Gastrocnemius medialis (tissue), 4 donors: ENCODE results near the gene ICAM3. TPM values are rescaled to one million over a fixed set of nuclear protein-coding genes. Genes with fewer than 3 reads are reported as not detected.

Source experiments
- ATAC-seq, 2 donors: fragments of 150-250 bp; one replicate each; pipeline ENCODE4 v1.9.1; 2016
- DNase-seq, 2 donors: peaks; one replicate each; pipeline ENCODE4 v3.0.0-alpha.2; 2019
- H3K27ac ChIP-seq, 4 donors: fragments of 200-600 bp; sonication (generic); 1 replicate in 1 of 4; 2 replicates in 3 of 4; pipeline ENCODE4 v1.5.1; 2016 to 2018; ENCODE audit warnings: mild to moderate bottlenecking in 2 of 4, moderate library complexity in 1 of 4
- H3K27me3 ChIP-seq, 3 donors: fragments of 200-600 bp; sonication (generic) in 2 of 3; 1 replicate in 1 of 3; 2 replicates in 2 of 3; pipeline versions ENCODE4 v1.5.1 to v1.6.0; 2016 to 2019; ENCODE audit warnings: mild to moderate bottlenecking in 1 of 3, moderate library complexity in 1 of 3
- H3K36me3 ChIP-seq, 2 donors: fragments of 200-600 bp; sonication (generic) in 1 of 2; one replicate each; pipeline ENCODE4 v1.5.1; 2017 to 2018
- H3K4me1 ChIP-seq, 2 donors: fragments of 200-600 bp; sonication (generic) in 1 of 2; one replicate each; pipeline ENCODE4 v1.5.1; 2016 to 2017; ENCODE audit warnings: mild to moderate bottlenecking in 2 of 2
- H3K4me3 ChIP-seq, 4 donors: fragments of 200-600 bp; sonication (generic) in 3 of 4; 1 replicate in 1 of 4; 2 replicates in 3 of 4; pipeline ENCODE4 v1.5.1; 2016 to 2019; ENCODE audit warnings: mild to moderate bottlenecking in 2 of 4
- H3K9me3 ChIP-seq, 3 donors: fragments of 200-600 bp; sonication (generic) in 2 of 3; 1 replicate in 1 of 3; 2 replicates in 2 of 3; pipeline ENCODE4 v1.5.1; 2016 to 2019
- POLR2A ChIP-seq, 2 donors: fragments of 450-650 bp; IDR thresholded peaks; one replicate each; pipeline ENCODE4 v1.6.1; 2017; ENCODE audit warnings: antibody characterized with exemption in 2 of 2, mild to moderate bottlenecking in 2 of 2, moderate library complexity in 2 of 2
- in situ Hi-C, 4 donors: fragments of 200-750 bp; cut with MboI; loops; one replicate each; pipeline versions ENCODE4 v1.15.0 to v1.8.0; 2017; ENCODE audit warnings: low sequenced_read_pairs in 4 of 4
- intact Hi-C: fragments of 100-400 bp; cut with DNase I; formaldehyde crosslinking; loops from one replicate; pipeline ENCODE4 v1.15.1; 2023; ENCODE audit warnings: low total_unique reads
- total RNA-seq, 4 donors: library from RNA; depleted of rRNA; stranded (reverse); fragments of >200 nt; gene quantifications; one replicate each; pipeline versions ENCODE4 v1.1.0 to v1.2.3, GENCODE V29; 2016
- TF ChIP-seq, protein P1 (sequence below), 5 experiments: fragments of 450-650 bp in 3 of 5; fragments of 200-600 bp in 2 of 5; sonication (generic) in 2 of 5; IDR thresholded peaks in 4 of 5; conservative IDR thresholded peaks in 1 of 5; 1 replicate in 4 of 5; 2 replicates in 1 of 5; pipeline ENCODE4 v1.5.1; 2016 to 2019; ENCODE audit warnings: antibody characterized with exemption in 5 of 5, mild to moderate bottlenecking in 3 of 5, moderate library complexity in 3 of 5

Gene ICAM3
- total RNA-seq, 4 donors from 2014 or later, result 2.0 to 5.0 (median 3.2) TPM

DNA sequence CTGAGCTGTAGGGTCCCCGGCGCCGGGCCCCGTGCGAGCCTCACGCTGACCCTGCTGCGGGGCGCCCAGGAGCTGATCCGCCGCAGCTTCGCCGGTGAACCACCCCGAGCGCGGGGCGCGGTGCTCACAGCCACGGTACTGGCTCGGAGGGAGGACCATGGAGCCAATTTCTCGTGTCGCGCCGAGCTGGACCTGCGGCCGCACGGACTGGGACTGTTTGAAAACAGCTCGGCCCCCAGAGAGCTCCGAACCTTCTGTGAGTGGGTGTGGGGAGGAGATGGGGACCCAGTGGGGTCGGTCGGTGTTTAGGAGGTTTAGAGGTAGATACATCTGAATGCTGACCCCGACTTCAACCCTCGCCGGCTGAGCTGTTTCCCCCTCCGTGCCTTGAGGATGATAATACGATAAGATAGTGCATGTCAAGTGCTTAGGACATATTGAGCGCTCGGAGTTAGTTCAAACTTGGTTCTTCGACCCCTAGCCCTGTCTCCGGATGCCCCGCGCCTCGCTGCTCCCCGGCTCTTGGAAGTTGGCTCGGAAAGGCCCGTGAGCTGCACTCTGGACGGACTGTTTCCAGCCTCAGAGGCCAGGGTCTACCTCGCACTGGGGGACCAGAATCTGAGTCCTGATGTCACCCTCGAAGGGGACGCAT is 47.7 kb downstream of the ICAM3 start:
- intact Hi-C loops (no loop called here), in situ Hi-C loops (no loop called here)
- TF ChIP-seq, protein P1, sequence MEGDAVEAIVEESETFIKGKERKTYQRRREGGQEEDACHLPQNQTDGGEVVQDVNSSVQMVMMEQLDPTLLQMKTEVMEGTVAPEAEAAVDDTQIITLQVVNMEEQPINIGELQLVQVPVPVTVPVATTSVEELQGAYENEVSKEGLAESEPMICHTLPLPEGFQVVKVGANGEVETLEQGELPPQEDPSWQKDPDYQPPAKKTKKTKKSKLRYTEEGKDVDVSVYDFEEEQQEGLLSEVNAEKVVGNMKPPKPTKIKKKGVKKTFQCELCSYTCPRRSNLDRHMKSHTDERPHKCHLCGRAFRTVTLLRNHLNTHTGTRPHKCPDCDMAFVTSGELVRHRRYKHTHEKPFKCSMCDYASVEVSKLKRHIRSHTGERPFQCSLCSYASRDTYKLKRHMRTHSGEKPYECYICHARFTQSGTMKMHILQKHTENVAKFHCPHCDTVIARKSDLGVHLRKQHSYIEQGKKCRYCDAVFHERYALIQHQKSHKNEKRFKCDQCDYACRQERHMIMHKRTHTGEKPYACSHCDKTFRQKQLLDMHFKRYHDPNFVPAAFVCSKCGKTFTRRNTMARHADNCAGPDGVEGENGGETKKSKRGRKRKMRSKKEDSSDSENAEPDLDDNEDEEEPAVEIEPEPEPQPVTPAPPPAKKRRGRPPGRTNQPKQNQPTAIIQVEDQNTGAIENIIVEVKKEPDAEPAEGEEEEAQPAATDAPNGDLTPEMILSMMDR (IDR thresholded peaks at IDR 0.05 in 4 of 5, conservative IDR thresholded peaks at IDR 0.05 in 1 of 5), result no peak
- no peak for TF ChIP-seq POLR2A (IDR thresholded peaks at IDR 0.05)
- Histone ChIP-seq H3K9me3 (no peaks in the 10 kb centered on the region), H3K4me1 (peaks cover 29 to 49% of the 10 kb centered on the region in 2 donors), H3K4me3 (peak overlapping the region; percentile 40 to 65 (median 46)), H3K27me3 (peaks cover 97 to 100% (median 98%) of the 10 kb centered on the region in 3 donors), H3K36me3 (no peaks in the 10 kb centered on the region), H3K27ac (no peak overlapping the region)
- DNase-seq (no peak), ATAC-seq (peak in 1 of 2 donors; percentile 10)

- peak in 1 of 2 donors; percentile 32 for DNase-seq
- TF ChIP-seq, protein P1 (IDR thresholded peaks at IDR 0.05 in 4 of 5, conservative IDR thresholded peaks at IDR 0.05 in 1 of 5), result no peak
- no peak for TF ChIP-seq POLR2A (IDR thresholded peaks at IDR 0.05)
- ATAC-seq, result no peak
- H3K36me3 ChIP-seq, result no peaks in the 10 kb centered on the region
- H3K4me3 ChIP-seq, result peak overlapping the region; percentile 40 to 65 (median 46)
- H3K27ac ChIP-seq, result no peak overlapping the region
- no peaks in the 10 kb centered on the region for H3K9me3 ChIP-seq
- in situ Hi-C loops (no loop called here), intact Hi-C loops (no loop called here)
- H3K27me3 ChIP-seq, result peaks cover 93 to 95% (median 94%) of the 10 kb centered on the region in 3 donors
- H3K4me1 ChIP-seq, result peaks cover 29 to 49% of the 10 kb centered on the region in 2 donors
These were observed 48.4 kb downstream of the ICAM3 start for GRCh38 chr19:10290876-10291553.

- intact Hi-C loops, result no loop called here
- Histone ChIP-seq H3K27me3 (peaks cover 87 to 89% (median 88%) of the 10 kb centered on the region in 3 donors), H3K4me3 (peak overlapping the region; percentile 40 to 65 (median 46)), H3K9me3 (no peaks in the 10 kb centered on the region), H3K4me1 (peaks cover 29 to 47% of the 10 kb centered on the region in 2 donors), H3K27ac (no peak overlapping the region), H3K36me3 (peaks cover 0 to under 1% of the 10 kb centered on the region in 2 donors)
- DNase-seq (no peak), ATAC-seq (no peak)
- TF ChIP-seq, protein P1 (IDR thresholded peaks at IDR 0.05 in 4 of 5, conservative IDR thresholded peaks at IDR 0.05 in 1 of 5), result no peak
- no peak for TF ChIP-seq POLR2A (IDR thresholded peaks at IDR 0.05)
- in situ Hi-C loops, result no loop called here
These were observed 49.0 kb downstream of the ICAM3 start for GRCh38 chr19:10290357-10290875.

DNA sequence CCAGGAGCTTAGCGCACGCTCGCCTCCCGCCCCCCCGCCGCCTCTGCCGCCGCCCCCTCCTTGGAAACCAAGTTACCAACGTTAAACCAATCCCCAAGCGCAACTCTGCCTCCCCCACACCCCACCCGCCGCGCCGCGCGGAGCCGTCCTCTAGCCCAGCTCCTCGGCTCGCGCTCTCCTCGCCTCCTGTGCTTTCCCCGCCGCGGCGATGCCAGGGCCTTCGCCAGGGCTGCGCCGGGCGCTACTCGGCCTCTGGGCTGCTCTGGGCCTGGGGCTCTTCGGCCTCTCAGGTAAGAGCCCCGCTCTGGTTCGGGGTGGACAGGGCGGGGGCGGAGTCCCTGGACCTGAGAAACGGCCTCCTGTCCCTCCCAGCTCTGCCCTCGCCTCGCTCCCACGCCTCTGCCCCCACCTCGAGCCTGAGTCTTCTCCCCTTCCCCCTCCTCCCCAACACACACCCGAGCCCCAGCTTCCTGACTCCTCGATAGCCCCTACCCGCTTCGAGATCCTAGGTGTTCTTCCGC is 49.5 kb downstream of the ICAM3 start, which contains the start of gene ICAM5:
Gene ICAM5 (plus strand): TSS at position 117 of the 521 bp plus-strand sequence. CDS start 92 bp downstream, at position 209.
- Histone ChIP-seq H3K27me3 (peaks cover 81 to 83% (median 83%) of the 10 kb centered on the region in 3 donors), H3K4me3 (peak within 1 kb of the TSS; percentile 40 to 65 (median 46)), H3K36me3 (peaks cover 0 to 6% of the 10 kb centered on the region in 2 donors), H3K27ac (no peak within 1 kb of the TSS), H3K9me3 (no peaks in the 10 kb centered on the region), H3K4me1 (peaks cover 29 to 43% of the 10 kb centered on the region in 2 donors)
- DNase-seq (no peak), ATAC-seq (no peak)
- intact Hi-C loops (no loop called here), in situ Hi-C loops (no loop called here)
- TF ChIP-seq, protein P1 (IDR thresholded peaks at IDR 0.05 in 4 of 5, conservative IDR thresholded peaks at IDR 0.05 in 1 of 5), result no peak
- no peak for TF ChIP-seq POLR2A (IDR thresholded peaks at IDR 0.05)
